HepG2 (cell line): ENCODE measurements around the gene VPS4A. TPM values are rescaled to one million over a fixed set of nuclear protein-coding genes. Genes with fewer than 3 reads are reported as not detected.

Experiments used
- AHDC1 ChIP-seq: sonication (generic); formaldehyde crosslinking; IDR thresholded peaks from 2 replicates; pipeline ENCODE4 v1.5.1; 2020; ENCODE audit warnings: mild to moderate bottlenecking, missing genetic modification reagents, borderline replicate concordance
- ATF3 ChIP-seq: sonication (generic); formaldehyde crosslinking; IDR thresholded peaks from 2 replicates; pipeline ENCODE4 v1.4.0; 2020; ENCODE audit warnings: missing genetic modification reagents
- DNMT1 ChIP-seq: sonication (generic); formaldehyde crosslinking; IDR thresholded peaks from 2 replicates; pipeline ENCODE4 v1.5.1; 2020; ENCODE audit warnings: mild to moderate bottlenecking, missing genetic modification reagents
- ESRRA ChIP-seq: sonication (generic); formaldehyde crosslinking; IDR thresholded peaks from 2 replicates; pipeline ENCODE4 v1.5.1; 2020; ENCODE audit warnings: mild to moderate bottlenecking, low read depth, missing genetic modification reagents
- FOXP4 ChIP-seq: sonication (generic); formaldehyde crosslinking; IDR thresholded peaks from 2 replicates; pipeline ENCODE4 v1.4.0; 2020; ENCODE audit warnings: missing genetic modification reagents
- HOXA3 ChIP-seq: sonication (generic); formaldehyde crosslinking; IDR thresholded peaks from 2 replicates; pipeline ENCODE4 v1.5.0; 2020; ENCODE audit warnings: missing genetic modification reagents
- KAT8 ChIP-seq: IDR thresholded peaks from 2 replicates; pipeline ENCODE4 v1.6.1; 2016; ENCODE audit warnings: missing genetic modification reagents, missing compliant biosample characterization
- MTERF4 ChIP-seq: sonication (generic); formaldehyde crosslinking; IDR thresholded peaks from 2 replicates; pipeline ENCODE4 v1.8.0; 2023; ENCODE audit warnings: mild to moderate bottlenecking, missing genetic modification reagents
- NR2C2 ChIP-seq: sonication (generic); formaldehyde crosslinking; IDR thresholded peaks from 2 replicates; pipeline ENCODE4 v1.4.0; 2020; ENCODE audit warnings: missing genetic modification reagents, mild to moderate bottlenecking, moderate library complexity, borderline replicate concordance
- POLR2G ChIP-seq: fragments of 200-400 bp; formaldehyde crosslinking; IDR thresholded peaks from 2 replicates; pipeline ENCODE4 v1.6.1; 2018; ENCODE audit warnings: mild to moderate bottlenecking, low read depth, low read length, moderate library complexity
- RCOR2 ChIP-seq: IDR thresholded peaks from 2 replicates; pipeline ENCODE4 v1.6.1; 2016; ENCODE audit warnings: missing biosample characterization, missing genetic modification reagents
- SP1 ChIP-seq, 2 experiments: fragments of 450-650 bp in 1 of 2; sonication (generic) in 1 of 2; formaldehyde crosslinking in 1 of 2; IDR thresholded peaks; 2 replicates each; pipeline versions ENCODE4 v1.4.0 to v1.6.1; 2016 to 2020; ENCODE audit warnings: missing genetic modification reagents in 1 of 2
- ZFP91 ChIP-seq: sonication (generic); formaldehyde crosslinking; IDR thresholded peaks from 2 replicates; pipeline ENCODE4 v1.9.0; 2022; ENCODE audit warnings: missing genetic modification reagents, mild to moderate bottlenecking, borderline replicate concordance
- ZNF17 ChIP-seq: sonication (generic); formaldehyde crosslinking; IDR thresholded peaks from 2 replicates; pipeline ENCODE4 v1.5.0; 2020; ENCODE audit warnings: mild to moderate bottlenecking, missing genetic modification reagents
- ZNF3 ChIP-seq: IDR thresholded peaks from 2 replicates; pipeline ENCODE4 v1.7.0; 2017; ENCODE audit warnings: inconsistent platforms
- ZNF704 ChIP-seq: sonication (generic); formaldehyde crosslinking; IDR thresholded peaks from 2 replicates; pipeline ENCODE4 v1.8.1; 2023; ENCODE audit warnings: mild to moderate bottlenecking, inconsistent platforms, moderate library complexity, missing genetic modification reagents, borderline replicate concordance
- ZNF83 ChIP-seq: sonication (generic); formaldehyde crosslinking; IDR thresholded peaks from 2 replicates; pipeline ENCODE4 v1.4.0; 2020; ENCODE audit warnings: missing genetic modification reagents, mild to moderate bottlenecking, borderline replicate concordance
- polyA plus RNA-seq, 8 experiments: library from polyadenylated mRNA; depleted of rRNA in 3 of 8; stranded (reverse) in 7 of 8; unstranded in 1 of 8; fragments of >200 nt; fragmentation: Illumina TruSeq in 4 of 8; extraction: Trizol in 4 of 8; gene quantifications; 2 replicates each; pipeline versions ENCODE4 v1.2.1 to v1.2.3, GENCODE V29; 2011 to 2016; ENCODE audit warnings: low read depth in 4 of 8, missing spikeins in 1 of 8, mixed read lengths in 1 of 8; ENCODE audit not compliant: insufficient read depth in 1 of 8
- total RNA-seq, 5 experiments: library from RNA; depleted of rRNA; stranded (reverse); fragments of >200 nt; fragmentation: Illumina TruSeq; extraction: Trizol; gene quantifications; 2 replicates each; pipeline ENCODE4 v1.2.3, GENCODE V29; 2016; ENCODE audit warnings: low read depth in 1 of 5

VPS4A gene
- total and polyA plus RNA-seq, 2 of the 13 experiments (the other 11 are each of a cell fraction or from before 2014, with no cell fraction given), result 13.2 to 27.9 TPM

- no peak for TF ChIP-seq AHDC1 (CRISPR knock-in tag)
- TF ChIP-seq FOXP4 (CRISPR knock-in tag), result no peak
- no peak for TF ChIP-seq ESRRA (CRISPR knock-in tag)
- TF ChIP-seq SP1 (IDR thresholded peaks at IDR 0.05), result no peak
- TF ChIP-seq SP1 (CRISPR knock-in tag; IDR thresholded peaks at IDR 0.05), result no peak
- TF ChIP-seq KAT8, result no peak
- no peak for TF ChIP-seq ZFP91 (CRISPR knock-in tag)
- no peak for TF ChIP-seq ZNF83 (CRISPR knock-in tag)
- TF ChIP-seq ZNF704 (CRISPR knock-in tag), result no peak
- no peak for TF ChIP-seq NR2C2 (CRISPR knock-in tag)
- no peak for TF ChIP-seq RCOR2 (CRISPR knock-in tag)
- TF ChIP-seq HOXA3, result no peak
- TF ChIP-seq POLR2G, result no peak
- TF ChIP-seq DNMT1, result no peak
- TF ChIP-seq ZNF3 (CRISPR knock-in tag), result no peak
- TF ChIP-seq MTERF4 (CRISPR knock-in tag), result no peak
- no peak for TF ChIP-seq ATF3 (CRISPR knock-in tag)
- TF ChIP-seq ZNF17 (CRISPR knock-in tag), result no peak
Measured at GRCh38 chr16:69338557-69339288, 27.6 kb downstream of the VPS4A start (continued).
